Measurements from ENCODE around the gene MYCBPAP. TPM values are rescaled to one million over a fixed set of nuclear protein-coding genes. Genes with fewer than 3 reads are reported as not detected.

The MYCBPAP gene
- total RNA-seq, 4 donors from 2014 or later = 0.38 to 2.3 (median 0.54) TPM

- 90 to 100% methylated on average over 6 to 7 of the region's 7 CpGs for WGBS, 2 donors
- no peak for DNase-seq (ENCODE audit: low spot score in 2 of 2)
- H3K4me3 ChIP-seq (ENCODE audit: low read depth, poor library complexity, severe bottlenecking) = no peak overlapping the region
- intact Hi-C loops (cut with DNase I; ENCODE audit: low total_unique reads) = no loop called here
- TF ChIP-seq CTCF (IDR thresholded peaks at IDR 0.05) (no peak), POLR2A (IDR thresholded peaks at IDR 0.05) (no peak)
These were observed 61.4 kb downstream of the MYCBPAP start for GRCh38 chr17:50569592-50569991.

- 89 to 92% methylated on average over 8 of the region's 8 CpGs for WGBS, 2 donors
- intact Hi-C loops (cut with DNase I; ENCODE audit: low total_unique reads) = no loop called here
- TF ChIP-seq CTCF (IDR thresholded peaks at IDR 0.05) (no peak), POLR2A (IDR thresholded peaks at IDR 0.05) (no peak)
- DNase-seq (ENCODE audit: low spot score in 2 of 2) = no peak
- no peak overlapping the region for H3K4me3 ChIP-seq (ENCODE audit: low read depth, poor library complexity, severe bottlenecking)
These were observed 61.8 kb downstream of the MYCBPAP start for GRCh38 chr17:50570032-50570431.

DNA sequence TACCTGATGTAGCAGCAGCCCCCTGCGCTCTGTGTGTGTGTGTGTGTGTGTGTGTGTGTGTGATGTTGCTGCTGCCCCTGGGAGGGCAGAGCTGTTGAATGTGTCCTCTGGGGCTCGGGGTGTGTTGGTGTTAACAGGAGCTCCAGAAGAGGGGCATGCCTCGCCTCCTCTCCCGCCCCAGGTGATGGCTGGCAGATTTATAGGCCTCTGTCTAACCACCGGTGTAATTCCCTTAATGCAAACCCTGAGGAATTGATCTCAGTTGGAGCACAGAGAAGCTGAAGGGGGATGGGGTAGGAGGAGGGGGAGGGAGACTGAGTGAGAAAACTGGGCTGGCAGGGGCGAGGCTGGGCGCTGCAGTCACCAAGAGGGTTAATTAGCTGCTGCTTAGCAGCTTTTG is 62.3 kb downstream of the MYCBPAP start:
- 82 to 88% methylated on average over 7 of the region's 7 CpGs for WGBS, 2 donors
- DNase-seq (ENCODE audit: low spot score in 2 of 2) = no peak
- intact Hi-C loops (cut with DNase I; ENCODE audit: low total_unique reads) = no loop called here
- H3K4me3 ChIP-seq (ENCODE audit: low read depth, poor library complexity, severe bottlenecking) = no peak overlapping the region
- TF ChIP-seq POLR2A (IDR thresholded peaks at IDR 0.05) (no peak), CTCF (IDR thresholded peaks at IDR 0.05) (no peak)

DNA sequence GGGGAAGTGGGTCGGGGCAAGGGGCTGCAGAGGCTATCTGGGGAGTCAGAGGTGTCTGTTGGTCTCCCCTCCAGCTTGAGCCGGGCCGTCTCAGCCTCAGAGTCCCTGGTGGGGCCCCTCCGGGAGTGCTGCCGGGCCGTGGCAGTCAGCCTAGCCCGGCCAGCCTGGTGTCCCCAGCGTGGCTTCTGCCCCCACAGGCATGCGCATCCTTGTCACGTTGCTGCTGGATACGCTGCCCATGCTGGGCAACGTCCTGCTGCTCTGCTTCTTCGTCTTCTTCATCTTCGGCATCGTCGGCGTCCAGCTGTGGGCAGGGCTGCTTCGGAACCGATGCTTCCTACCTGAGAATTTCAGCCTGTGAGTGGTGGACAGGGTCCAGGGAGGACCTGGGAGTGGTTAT is 63.4 kb downstream of the MYCBPAP start:
- no peak overlapping the region for H3K4me3 ChIP-seq (ENCODE audit: low read depth, poor library complexity, severe bottlenecking)
- DNase-seq (ENCODE audit: low spot score in 2 of 2) = no peak
- WGBS, 2 donors = 85 to 91% methylated on average over 19 of the region's 19 CpGs
- intact Hi-C loops (cut with DNase I; ENCODE audit: low total_unique reads) = no loop called here
- no peak for TF ChIP-seq POLR2A (IDR thresholded peaks at IDR 0.05)
- no peak for TF ChIP-seq CTCF (IDR thresholded peaks at IDR 0.05)

- DNase-seq (ENCODE audit: low spot score in 2 of 2) = no peak
- 95 to 96% methylated on average over 20 of the region's 20 CpGs for WGBS, 2 donors
These were observed 64.3 kb downstream of the MYCBPAP start for GRCh38 chr17:50572541-50572940.

More at GRCh38 chr17:50572541-50572940, 64.3 kb downstream of the MYCBPAP start:
- intact Hi-C loops (cut with DNase I; ENCODE audit: low total_unique reads) = no loop called here
- no peak for TF ChIP-seq POLR2A (IDR thresholded peaks at IDR 0.05)
- TF ChIP-seq CTCF (IDR thresholded peaks at IDR 0.05) = no peak
- H3K4me3 ChIP-seq (ENCODE audit: low read depth, poor library complexity, severe bottlenecking) = no peak overlapping the region

All from lower leg skin (tissue), 4 donors.